HepG2 (cell line): ENCODE results near the gene OR6C1. TPM values are rescaled to one million over a fixed set of nuclear protein-coding genes. Genes with fewer than 3 reads are reported as not detected.
"Not testable (repeated sequence)": the region's sequence is repeated elsewhere in the genome, so short reads cannot be mapped to it uniquely, and the experiment has no call there.

Source experiments
- ATAC-seq: fragments of 200-7000 bp; cut with Tn5 transposase; 3 replicates; pipeline ENCODE4 v1.9.1; 2020; ENCODE audit warnings: mild to moderate bottlenecking, moderate library complexity
- BruUV-seq: library from RNA; stranded (reverse); fragments of 400-500 nt; replicated peaks from 2 replicates; lab custom pipeline; 2021; lab: Mats Ljungman, UMichigan
- CTCF ChIA-PET: fragments of 300-600 bp; formaldehyde crosslinking; extraction: SDS; loops from one replicate; lab custom pipeline; 2021; ENCODE audit warnings: low total read pairs, inconsistent platforms, low intra/inter-chr PET ratio; lab: Yijun Ruan, JAX
- POLR2A ChIA-PET: fragments of 350-600 bp; sonication (Branson Sonifier 250); formaldehyde crosslinking; loops from one replicate; lab custom pipeline; 2020; ENCODE audit warnings: antibody characterized with exemption, inconsistent platforms; lab: Yijun Ruan, JAX
- DNase-seq: peaks from one replicate; pipeline ENCODE4 v3.0.0-alpha.2; 2015; ENCODE audit warnings: low spot score
- FAIRE-seq: peaks from 3 replicates; lab custom pipeline; 2011; peaks lifted over from hg19 to GRCh38; lab: Jason Lieb, UNC
- H2AFZ ChIP-seq: one replicate; pipeline ENCODE4 v1.6.1; 2011; ENCODE audit warnings: low read length, inconsistent platforms
- H3K27ac ChIP-seq: fragments of 300-600 bp; 3 replicates; pipeline ENCODE4 v1.8.0; 2011; ENCODE audit warnings: mixed run types, mild to moderate bottlenecking, mixed read lengths, low read length, inconsistent platforms; ENCODE audit not compliant: insufficient read depth; ENCODE audit errors: extremely low read length
- H3K27me3 ChIP-seq, 2 experiments: fragments of 200-600 bp in 1 of 2; 2 replicates in 1 of 2; 3 replicates in 1 of 2; pipeline versions ENCODE4 v1.6.0 to v1.8.0; 2011; ENCODE audit warnings: low read length in 2 of 2, mild to moderate bottlenecking in 2 of 2, moderate library complexity in 2 of 2, inconsistent platforms in 1 of 2; ENCODE audit not compliant: insufficient read depth in 2 of 2, control insufficient read depth in 1 of 2
- H3K36me3 ChIP-seq, 2 experiments: fragments of 200-600 bp in 1 of 2; replicated peaks in 1 of 2; 2 replicates in 1 of 2; 3 replicates in 1 of 2; pipeline versions ENCODE4 v1.5.1 to v1.8.0; 2011; ENCODE audit warnings: low read length in 2 of 2, inconsistent platforms in 1 of 2; ENCODE audit not compliant: insufficient read depth in 2 of 2, control insufficient read depth in 1 of 2
- H3K4me1 ChIP-seq: 2 replicates; pipeline ENCODE4 v1.5.1; 2012; ENCODE audit warnings: low read length, inconsistent platforms; ENCODE audit not compliant: insufficient read depth
- H3K4me2 ChIP-seq: 2 replicates; pipeline ENCODE4 v1.6.0; 2011; ENCODE audit warnings: low read depth, low read length, inconsistent platforms
- H3K4me3 ChIP-seq, 3 experiments: fragments of 200-600 bp in 1 of 3; sonication (generic), shearing (Covaris generic) in 1 of 3; replicated peaks in 1 of 3; 2 replicates each; pipeline ENCODE4 v1.5.1; 2011 to 2016; ENCODE audit warnings: low read length in 3 of 3, inconsistent platforms in 2 of 3, low read depth in 2 of 3, mild to moderate bottlenecking in 2 of 3, control low read depth in 1 of 3, mixed read lengths in 1 of 3; ENCODE audit not compliant: insufficient read depth in 1 of 3
- H3K79me2 ChIP-seq: one replicate; pipeline ENCODE4 v1.6.1; 2011; ENCODE audit warnings: low read length, inconsistent platforms; ENCODE audit not compliant: insufficient read depth
- H3K9ac ChIP-seq: 2 replicates; pipeline ENCODE4 v1.6.0; 2011; ENCODE audit warnings: mild to moderate bottlenecking, low read depth, low read length, inconsistent platforms; ENCODE audit not compliant: insufficient read depth
- H3K9me3 ChIP-seq: 2 replicates; pipeline ENCODE4 v1.5.1; 2012; ENCODE audit warnings: mild to moderate bottlenecking, low read length
- H4K20me1 ChIP-seq: 2 replicates; pipeline ENCODE4 v1.6.0; 2011; ENCODE audit warnings: inconsistent platforms, mild to moderate bottlenecking, low read length, moderate library complexity; ENCODE audit not compliant: insufficient read depth
- ATF7 ChIP-seq, 2 experiments: fragments of 450-650 bp in 1 of 2; sonication (generic) in 1 of 2; formaldehyde crosslinking in 1 of 2; IDR thresholded peaks; 2 replicates each; pipeline versions ENCODE4 v1.4.0 to v1.6.1; 2016 to 2020; ENCODE audit warnings: antibody characterized with exemption in 1 of 2, mild to moderate bottlenecking in 1 of 2, missing genetic modification reagents in 1 of 2
- ATRX ChIP-seq: sonication (generic); formaldehyde crosslinking; IDR thresholded peaks from 2 replicates; pipeline ENCODE4 v1.4.0; 2020; ENCODE audit warnings: missing genetic modification reagents, borderline replicate concordance
- CHD4 ChIP-seq: fragments of 200-600 bp; sonication (generic); IDR thresholded peaks from 2 replicates; pipeline ENCODE4 v1.7.0; 2017; ENCODE audit warnings: mild to moderate bottlenecking, low read length, borderline replicate concordance
- FOXP1 ChIP-seq, 2 experiments: fragments of 450-650 bp in 1 of 2; IDR thresholded peaks; 2 replicates each; pipeline ENCODE4 v1.6.1; 2017 to 2018; ENCODE audit warnings: antibody characterized with exemption in 1 of 2
- HDAC2 ChIP-seq: sonication (generic); formaldehyde crosslinking; IDR thresholded peaks from 2 replicates; pipeline ENCODE4 v1.4.0; 2020; ENCODE audit warnings: missing genetic modification reagents
- NCOR1 ChIP-seq: fragments of 200-600 bp; sonication (generic); IDR thresholded peaks from 2 replicates; pipeline ENCODE4 v1.7.0; 2017; ENCODE audit warnings: antibody characterized with exemption, low read length, borderline replicate concordance
- ONECUT2 ChIP-seq: sonication (generic); formaldehyde crosslinking; IDR thresholded peaks from 2 replicates; pipeline ENCODE4 v1.4.0; 2020; ENCODE audit warnings: missing genetic modification reagents
- TARDBP ChIP-seq: sonication (generic); formaldehyde crosslinking; IDR thresholded peaks from 2 replicates; pipeline ENCODE4 v1.8.0; 2022; ENCODE audit warnings: mild to moderate bottlenecking, missing genetic modification reagents
- ZNF121 ChIP-seq: sonication (generic); formaldehyde crosslinking; IDR thresholded peaks from 2 replicates; pipeline ENCODE4 v1.5.0; 2020; ENCODE audit warnings: mild to moderate bottlenecking, missing genetic modification reagents
- WGBS: methylation state at CpG from one replicate; pipeline ENCODE4 v1.1.6; 2017; ENCODE audit warnings: low lambda C conversion rate; 5-methylcytosine and 5-hydroxymethylcytosine counted together
- in situ Hi-C: cut with HindIII; loops from 2 replicates; pipeline ENCODE4 v1.10.0; 2017; ENCODE audit warnings: low pct_unique_long_range_greater_than_20kb; ENCODE audit not compliant: extremely low pct_ligation_motif_present
- intact Hi-C: fragments of 100-400 bp; cut with micrococcal nuclease; formaldehyde crosslinking; loops from one replicate; pipeline ENCODE4 v1.10.0; 2022; ENCODE audit not compliant: unreplicated experiment
- polyA plus RNA-seq, 8 experiments: library from polyadenylated mRNA; depleted of rRNA in 3 of 8; stranded (reverse) in 7 of 8; unstranded in 1 of 8; fragments of >200 nt; fragmentation: Illumina TruSeq in 4 of 8; extraction: Trizol in 4 of 8; gene quantifications; 2 replicates each; pipeline versions ENCODE4 v1.2.1 to v1.2.3, GENCODE V29; 2011 to 2016; ENCODE audit warnings: low read depth in 4 of 8, missing spikeins in 1 of 8, mixed read lengths in 1 of 8; ENCODE audit not compliant: insufficient read depth in 1 of 8
- total RNA-seq, 5 experiments: library from RNA; depleted of rRNA; stranded (reverse); fragments of >200 nt; fragmentation: Illumina TruSeq; extraction: Trizol; gene quantifications; 2 replicates each; pipeline ENCODE4 v1.2.3, GENCODE V29; 2016; ENCODE audit warnings: low read depth in 1 of 5
- TF ChIP-seq, protein P1 (sequence below): sonication (generic); formaldehyde crosslinking; IDR thresholded peaks from 2 replicates; pipeline ENCODE4 v1.4.0; 2020; ENCODE audit warnings: missing genetic modification reagents
- TF ChIP-seq, protein P2 (sequence below): sonication (generic); formaldehyde crosslinking; IDR thresholded peaks from 2 replicates; pipeline ENCODE4 v1.4.0; 2020; ENCODE audit warnings: mild to moderate bottlenecking, missing genetic modification reagents

Gene OR6C1
- total and polyA plus RNA-seq, 2 of the 13 experiments (the other 11 are each of a cell fraction or from before 2014, with no cell fraction given) = not detected

DNA sequence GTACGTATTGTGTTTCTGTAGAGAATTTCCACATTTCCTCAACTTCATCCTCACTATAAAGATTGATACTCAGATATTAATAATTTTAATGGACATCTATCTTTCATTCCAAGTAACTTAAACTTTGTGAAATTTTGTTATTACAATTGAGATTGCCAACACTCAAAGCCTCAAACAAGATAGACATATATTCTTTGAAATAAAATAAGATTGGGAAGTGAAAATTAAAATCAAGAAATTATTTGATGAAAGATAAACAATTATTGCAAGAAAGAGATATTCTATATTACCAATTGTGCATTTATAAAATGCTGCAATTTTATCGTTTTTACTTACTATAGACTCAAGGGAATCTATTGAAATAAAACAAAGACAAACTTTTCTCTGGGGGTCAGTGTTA lies 17.7 kb upstream of the OR6C1 start, which contains the start of gene OR6C6 (continued):
- TF ChIP-seq FOXP1 (IDR thresholded peaks at IDR 0.05) (no peak), FOXP1 (CRISPR knock-in tag; IDR thresholded peaks at IDR 0.05) (no peak), NCOR1 (no peak)

DNA sequence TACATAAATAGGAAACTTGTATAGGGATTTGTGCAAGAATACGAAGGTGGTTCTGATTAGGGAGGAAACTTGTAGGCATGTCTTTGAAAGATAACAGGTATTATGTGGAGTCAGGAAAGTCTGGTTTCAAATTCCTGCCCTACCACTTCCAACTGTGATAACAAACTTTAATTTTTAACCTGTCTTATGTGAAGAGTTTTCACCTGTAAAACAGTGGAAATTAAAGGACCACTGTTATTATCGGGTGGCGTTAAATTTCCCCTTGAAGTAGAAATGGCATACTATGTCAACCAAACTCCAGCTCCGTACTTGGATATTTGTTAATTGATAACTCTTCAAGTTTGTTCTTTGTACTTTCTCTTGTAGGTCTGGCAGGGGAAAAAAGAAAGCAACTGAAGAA lies 6.1 kb downstream of the OR6C1 start:
- no peak overlapping the region for H2AFZ ChIP-seq
- POLR2A ChIA-PET = no interaction called here
- H3K79me2 ChIP-seq = no peaks in the 10 kb centered on the region
- BruUV-seq = no TSS peak
- H3K27ac ChIP-seq = no peak overlapping the region
- no peaks in the 10 kb centered on the region for H3K36me3 ChIP-seq
- no peak overlapping the region for H3K4me3 ChIP-seq
- ATAC-seq (no peak), DNase-seq (no peak), FAIRE-seq (no peak)
- CTCF ChIA-PET = no interaction called here
- in situ Hi-C loops = no loop called here
- intact Hi-C loops = no loop called here
- H3K9ac ChIP-seq = no peak overlapping the region
- H4K20me1 ChIP-seq = no peaks in the 10 kb centered on the region
- WGBS = 0% methylated on average over 4 of the region's 4 CpGs
- H3K9me3 ChIP-seq = no peaks in the 10 kb centered on the region
- H3K4me1 ChIP-seq = no peaks in the 10 kb centered on the region
- TF ChIP-seq ATRX (CRISPR knock-in tag) (no peak), ZNF121 (CRISPR knock-in tag) (no peak), TARDBP (CRISPR knock-in tag) (no peak), CHD4 (no peak), ATF7 (IDR thresholded peaks at IDR 0.05) (no peak), ATF7 (CRISPR knock-in tag; IDR thresholded peaks at IDR 0.05) (no peak), HDAC2 (no peak), ONECUT2 (CRISPR knock-in tag) (no peak)
- TF ChIP-seq, protein P1, sequence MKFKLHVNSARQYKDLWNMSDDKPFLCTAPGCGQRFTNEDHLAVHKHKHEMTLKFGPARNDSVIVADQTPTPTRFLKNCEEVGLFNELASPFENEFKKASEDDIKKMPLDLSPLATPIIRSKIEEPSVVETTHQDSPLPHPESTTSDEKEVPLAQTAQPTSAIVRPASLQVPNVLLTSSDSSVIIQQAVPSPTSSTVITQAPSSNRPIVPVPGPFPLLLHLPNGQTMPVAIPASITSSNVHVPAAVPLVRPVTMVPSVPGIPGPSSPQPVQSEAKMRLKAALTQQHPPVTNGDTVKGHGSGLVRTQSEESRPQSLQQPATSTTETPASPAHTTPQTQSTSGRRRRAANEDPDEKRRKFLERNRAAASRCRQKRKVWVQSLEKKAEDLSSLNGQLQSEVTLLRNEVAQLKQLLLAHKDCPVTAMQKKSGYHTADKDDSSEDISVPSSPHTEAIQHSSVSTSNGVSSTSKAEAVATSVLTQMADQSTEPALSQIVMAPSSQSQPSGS (CRISPR knock-in tag) = no peak
- TF ChIP-seq, protein P2, sequence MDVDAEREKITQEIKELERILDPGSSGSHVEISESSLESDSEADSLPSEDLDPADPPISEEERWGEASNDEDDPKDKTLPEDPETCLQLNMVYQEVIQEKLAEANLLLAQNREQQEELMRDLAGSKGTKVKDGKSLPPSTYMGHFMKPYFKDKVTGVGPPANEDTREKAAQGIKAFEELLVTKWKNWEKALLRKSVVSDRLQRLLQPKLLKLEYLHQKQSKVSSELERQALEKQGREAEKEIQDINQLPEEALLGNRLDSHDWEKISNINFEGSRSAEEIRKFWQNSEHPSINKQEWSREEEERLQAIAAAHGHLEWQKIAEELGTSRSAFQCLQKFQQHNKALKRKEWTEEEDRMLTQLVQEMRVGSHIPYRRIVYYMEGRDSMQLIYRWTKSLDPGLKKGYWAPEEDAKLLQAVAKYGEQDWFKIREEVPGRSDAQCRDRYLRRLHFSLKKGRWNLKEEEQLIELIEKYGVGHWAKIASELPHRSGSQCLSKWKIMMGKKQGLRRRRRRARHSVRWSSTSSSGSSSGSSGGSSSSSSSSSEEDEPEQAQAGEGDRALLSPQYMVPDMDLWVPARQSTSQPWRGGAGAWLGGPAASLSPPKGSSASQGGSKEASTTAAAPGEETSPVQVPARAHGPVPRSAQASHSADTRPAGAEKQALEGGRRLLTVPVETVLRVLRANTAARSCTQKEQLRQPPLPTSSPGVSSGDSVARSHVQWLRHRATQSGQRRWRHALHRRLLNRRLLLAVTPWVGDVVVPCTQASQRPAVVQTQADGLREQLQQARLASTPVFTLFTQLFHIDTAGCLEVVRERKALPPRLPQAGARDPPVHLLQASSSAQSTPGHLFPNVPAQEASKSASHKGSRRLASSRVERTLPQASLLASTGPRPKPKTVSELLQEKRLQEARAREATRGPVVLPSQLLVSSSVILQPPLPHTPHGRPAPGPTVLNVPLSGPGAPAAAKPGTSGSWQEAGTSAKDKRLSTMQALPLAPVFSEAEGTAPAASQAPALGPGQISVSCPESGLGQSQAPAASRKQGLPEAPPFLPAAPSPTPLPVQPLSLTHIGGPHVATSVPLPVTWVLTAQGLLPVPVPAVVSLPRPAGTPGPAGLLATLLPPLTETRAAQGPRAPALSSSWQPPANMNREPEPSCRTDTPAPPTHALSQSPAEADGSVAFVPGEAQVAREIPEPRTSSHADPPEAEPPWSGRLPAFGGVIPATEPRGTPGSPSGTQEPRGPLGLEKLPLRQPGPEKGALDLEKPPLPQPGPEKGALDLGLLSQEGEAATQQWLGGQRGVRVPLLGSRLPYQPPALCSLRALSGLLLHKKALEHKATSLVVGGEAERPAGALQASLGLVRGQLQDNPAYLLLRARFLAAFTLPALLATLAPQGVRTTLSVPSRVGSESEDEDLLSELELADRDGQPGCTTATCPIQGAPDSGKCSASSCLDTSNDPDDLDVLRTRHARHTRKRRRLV (CRISPR knock-in tag) = no peak
- H3K27me3 ChIP-seq = no peaks in the 10 kb centered on the region
- no peak overlapping the region for H3K4me2 ChIP-seq

DNA sequence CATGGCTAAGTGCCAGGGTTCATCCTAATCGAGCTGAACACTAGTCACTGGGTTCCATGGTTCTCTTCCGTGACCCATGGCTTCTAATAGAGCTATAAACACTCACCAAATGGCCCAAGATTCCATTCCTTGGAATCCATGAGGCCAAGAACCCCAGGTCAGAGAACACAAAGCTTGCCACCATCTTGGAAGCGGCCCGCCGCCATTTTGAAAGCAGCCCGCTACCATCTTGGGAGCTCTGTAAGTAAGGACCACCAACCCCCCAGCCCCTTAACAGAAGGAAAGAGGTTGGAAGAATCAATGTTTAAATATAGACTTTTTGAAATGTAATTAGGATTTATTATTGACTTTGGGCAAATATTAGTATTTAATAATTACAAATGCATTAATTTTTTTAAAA lies 11.7 kb downstream of the OR6C1 start:
- DNase-seq, H3K36me3 ChIP-seq, H4K20me1 ChIP-seq, BruUV-seq, H3K4me1 ChIP-seq, ATAC-seq, H3K4me3 ChIP-seq, H3K4me2 ChIP-seq, in situ Hi-C loops, CTCF ChIA-PET, H3K27me3 ChIP-seq, H3K9ac ChIP-seq, H3K27ac ChIP-seq, FAIRE-seq, intact Hi-C loops, H3K9me3 ChIP-seq, H2AFZ ChIP-seq, POLR2A ChIA-PET, H3K79me2 ChIP-seq: not testable (repeated sequence)
- WGBS = 67% methylated on average over 6 of the region's 6 CpGs
